WTC11 (cell line): ENCODE results near the gene C9orf50.

ENCODE experiments used
- CREM ChIP-seq: sonication (generic); formaldehyde crosslinking; IDR thresholded peaks from 2 replicates; pipeline ENCODE4 v1.8.1; 2022; ENCODE audit warnings: mild to moderate bottlenecking, missing genetic modification reagents, moderate library complexity
- ESRRA ChIP-seq: sonication (generic); formaldehyde crosslinking; IDR thresholded peaks from 2 replicates; pipeline ENCODE4 v1.8.1; 2022; ENCODE audit warnings: mild to moderate bottlenecking, missing genetic modification reagents, borderline replicate concordance
- NR3C1 ChIP-seq: sonication (generic); formaldehyde crosslinking; conservative IDR thresholded peaks from 2 replicates; pipeline ENCODE4 v1.8.1; 2023; ENCODE audit warnings: low read depth, mild to moderate bottlenecking, missing genetic modification reagents
- TEAD1 ChIP-seq: sonication (generic); formaldehyde crosslinking; IDR thresholded peaks from 2 replicates; pipeline ENCODE4 v1.8.0; 2022; ENCODE audit warnings: mild to moderate bottlenecking, missing genetic modification reagents
- ZNF263 ChIP-seq: sonication (generic); formaldehyde crosslinking; IDR thresholded peaks from 2 replicates; pipeline ENCODE4 v1.8.1; 2022; ENCODE audit warnings: low read depth, mild to moderate bottlenecking, moderate library complexity, missing genetic modification reagents
- TF ChIP-seq, protein P1 (sequence below): sonication (generic); formaldehyde crosslinking; IDR thresholded peaks from 2 replicates; pipeline ENCODE4 v1.8.0; 2022; ENCODE audit warnings: mild to moderate bottlenecking, missing genetic modification reagents
- TF ChIP-seq, protein P2 (sequence below): sonication (generic); formaldehyde crosslinking; conservative IDR thresholded peaks from 2 replicates; pipeline ENCODE4 v1.8.1; 2022; ENCODE audit warnings: mild to moderate bottlenecking, missing genetic modification reagents
- TF ChIP-seq, protein P3 (sequence below): fragments of 250-450 bp; sonication (Bioruptor Pico); IDR thresholded peaks from 2 replicates; pipeline ENCODE4 v2.1.2; 2022; ENCODE audit warnings: mild to moderate bottlenecking, moderate library complexity
- TF ChIP-seq, protein P4 (sequence below): sonication (generic); formaldehyde crosslinking; IDR thresholded peaks from 2 replicates; pipeline ENCODE4 v1.8.1; 2023; ENCODE audit warnings: mild to moderate bottlenecking, missing genetic modification reagents
- TF ChIP-seq, protein P5 (sequence below): fragments of 200-600 bp; IDR thresholded peaks from 2 replicates; pipeline ENCODE4 v1.8.0; 2022; ENCODE audit warnings: antibody characterized with exemption
- TF ChIP-seq, protein P6 (sequence below): sonication (generic); formaldehyde crosslinking; IDR thresholded peaks from 2 replicates; pipeline ENCODE4 v1.8.0; 2022; ENCODE audit warnings: mild to moderate bottlenecking, missing genetic modification reagents

DNA sequence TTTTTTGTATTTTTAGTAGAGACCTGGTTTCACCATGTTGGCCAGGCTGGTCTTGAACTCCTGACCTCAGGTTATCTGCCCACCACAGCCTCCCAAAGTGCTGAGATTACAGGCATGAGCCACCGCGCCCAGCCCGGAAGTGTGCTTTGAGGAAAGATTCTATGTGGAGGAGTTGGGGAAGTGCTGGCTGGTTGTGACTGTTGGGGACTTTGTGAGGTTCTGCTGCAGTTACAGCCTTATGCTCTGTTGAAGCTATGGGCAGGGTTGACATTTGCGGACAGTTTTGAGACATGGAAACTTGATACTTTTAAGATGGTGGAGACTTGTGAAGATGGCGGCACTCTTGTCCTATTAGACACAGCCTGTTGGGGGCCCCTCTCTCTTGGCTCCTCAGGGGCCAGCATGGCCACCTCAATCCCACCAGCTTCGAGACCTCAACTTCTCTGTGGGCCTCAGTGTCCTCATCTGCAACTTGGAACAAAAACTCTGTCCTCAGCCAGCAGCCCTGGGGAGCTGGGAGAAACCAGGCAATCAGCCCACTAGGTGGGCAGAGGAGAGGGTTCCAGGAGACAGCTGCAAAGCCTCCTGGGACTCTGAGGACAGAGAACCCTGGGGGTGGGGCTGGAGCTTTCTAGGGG, 24.9 kb downstream of the C9orf50 start:
- TF ChIP-seq CREM (no peak), TEAD1 (CRISPR knock-in tag) (no peak), NR3C1 (CRISPR knock-in tag) (no peak), ESRRA (CRISPR knock-in tag) (no peak), ZNF263 (no peak)
- TF ChIP-seq, protein P1, sequence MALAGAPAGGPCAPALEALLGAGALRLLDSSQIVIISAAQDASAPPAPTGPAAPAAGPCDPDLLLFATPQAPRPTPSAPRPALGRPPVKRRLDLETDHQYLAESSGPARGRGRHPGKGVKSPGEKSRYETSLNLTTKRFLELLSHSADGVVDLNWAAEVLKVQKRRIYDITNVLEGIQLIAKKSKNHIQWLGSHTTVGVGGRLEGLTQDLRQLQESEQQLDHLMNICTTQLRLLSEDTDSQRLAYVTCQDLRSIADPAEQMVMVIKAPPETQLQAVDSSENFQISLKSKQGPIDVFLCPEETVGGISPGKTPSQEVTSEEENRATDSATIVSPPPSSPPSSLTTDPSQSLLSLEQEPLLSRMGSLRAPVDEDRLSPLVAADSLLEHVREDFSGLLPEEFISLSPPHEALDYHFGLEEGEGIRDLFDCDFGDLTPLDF (CRISPR knock-in tag), result no peak
- TF ChIP-seq, protein P2, sequence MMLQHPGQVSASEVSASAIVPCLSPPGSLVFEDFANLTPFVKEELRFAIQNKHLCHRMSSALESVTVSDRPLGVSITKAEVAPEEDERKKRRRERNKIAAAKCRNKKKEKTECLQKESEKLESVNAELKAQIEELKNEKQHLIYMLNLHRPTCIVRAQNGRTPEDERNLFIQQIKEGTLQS (CRISPR knock-in tag), result no peak
- TF ChIP-seq, protein P3, sequence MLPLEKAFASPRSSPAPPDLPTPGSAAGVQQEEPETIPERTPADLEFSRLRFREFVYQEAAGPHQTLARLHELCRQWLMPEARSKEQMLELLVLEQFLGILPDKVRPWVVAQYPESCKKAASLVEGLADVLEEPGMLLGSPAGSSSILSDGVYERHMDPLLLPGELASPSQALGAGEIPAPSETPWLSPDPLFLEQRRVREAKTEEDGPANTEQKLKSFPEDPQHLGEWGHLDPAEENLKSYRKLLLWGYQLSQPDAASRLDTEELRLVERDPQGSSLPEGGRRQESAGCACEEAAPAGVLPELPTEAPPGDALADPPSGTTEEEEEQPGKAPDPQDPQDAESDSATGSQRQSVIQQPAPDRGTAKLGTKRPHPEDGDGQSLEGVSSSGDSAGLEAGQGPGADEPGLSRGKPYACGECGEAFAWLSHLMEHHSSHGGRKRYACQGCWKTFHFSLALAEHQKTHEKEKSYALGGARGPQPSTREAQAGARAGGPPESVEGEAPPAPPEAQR (CRISPR knock-in tag), result 0 out of 2 replicates have a peak, but pooled peaks have one; percentile 18
- TF ChIP-seq, protein P4, sequence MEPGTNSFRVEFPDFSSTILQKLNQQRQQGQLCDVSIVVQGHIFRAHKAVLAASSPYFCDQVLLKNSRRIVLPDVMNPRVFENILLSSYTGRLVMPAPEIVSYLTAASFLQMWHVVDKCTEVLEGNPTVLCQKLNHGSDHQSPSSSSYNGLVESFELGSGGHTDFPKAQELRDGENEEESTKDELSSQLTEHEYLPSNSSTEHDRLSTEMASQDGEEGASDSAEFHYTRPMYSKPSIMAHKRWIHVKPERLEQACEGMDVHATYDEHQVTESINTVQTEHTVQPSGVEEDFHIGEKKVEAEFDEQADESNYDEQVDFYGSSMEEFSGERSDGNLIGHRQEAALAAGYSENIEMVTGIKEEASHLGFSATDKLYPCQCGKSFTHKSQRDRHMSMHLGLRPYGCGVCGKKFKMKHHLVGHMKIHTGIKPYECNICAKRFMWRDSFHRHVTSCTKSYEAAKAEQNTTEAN (CRISPR knock-in tag), result no peak
- TF ChIP-seq, protein P5, sequence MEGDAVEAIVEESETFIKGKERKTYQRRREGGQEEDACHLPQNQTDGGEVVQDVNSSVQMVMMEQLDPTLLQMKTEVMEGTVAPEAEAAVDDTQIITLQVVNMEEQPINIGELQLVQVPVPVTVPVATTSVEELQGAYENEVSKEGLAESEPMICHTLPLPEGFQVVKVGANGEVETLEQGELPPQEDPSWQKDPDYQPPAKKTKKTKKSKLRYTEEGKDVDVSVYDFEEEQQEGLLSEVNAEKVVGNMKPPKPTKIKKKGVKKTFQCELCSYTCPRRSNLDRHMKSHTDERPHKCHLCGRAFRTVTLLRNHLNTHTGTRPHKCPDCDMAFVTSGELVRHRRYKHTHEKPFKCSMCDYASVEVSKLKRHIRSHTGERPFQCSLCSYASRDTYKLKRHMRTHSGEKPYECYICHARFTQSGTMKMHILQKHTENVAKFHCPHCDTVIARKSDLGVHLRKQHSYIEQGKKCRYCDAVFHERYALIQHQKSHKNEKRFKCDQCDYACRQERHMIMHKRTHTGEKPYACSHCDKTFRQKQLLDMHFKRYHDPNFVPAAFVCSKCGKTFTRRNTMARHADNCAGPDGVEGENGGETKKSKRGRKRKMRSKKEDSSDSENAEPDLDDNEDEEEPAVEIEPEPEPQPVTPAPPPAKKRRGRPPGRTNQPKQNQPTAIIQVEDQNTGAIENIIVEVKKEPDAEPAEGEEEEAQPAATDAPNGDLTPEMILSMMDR, result no peak
- TF ChIP-seq, protein P6, sequence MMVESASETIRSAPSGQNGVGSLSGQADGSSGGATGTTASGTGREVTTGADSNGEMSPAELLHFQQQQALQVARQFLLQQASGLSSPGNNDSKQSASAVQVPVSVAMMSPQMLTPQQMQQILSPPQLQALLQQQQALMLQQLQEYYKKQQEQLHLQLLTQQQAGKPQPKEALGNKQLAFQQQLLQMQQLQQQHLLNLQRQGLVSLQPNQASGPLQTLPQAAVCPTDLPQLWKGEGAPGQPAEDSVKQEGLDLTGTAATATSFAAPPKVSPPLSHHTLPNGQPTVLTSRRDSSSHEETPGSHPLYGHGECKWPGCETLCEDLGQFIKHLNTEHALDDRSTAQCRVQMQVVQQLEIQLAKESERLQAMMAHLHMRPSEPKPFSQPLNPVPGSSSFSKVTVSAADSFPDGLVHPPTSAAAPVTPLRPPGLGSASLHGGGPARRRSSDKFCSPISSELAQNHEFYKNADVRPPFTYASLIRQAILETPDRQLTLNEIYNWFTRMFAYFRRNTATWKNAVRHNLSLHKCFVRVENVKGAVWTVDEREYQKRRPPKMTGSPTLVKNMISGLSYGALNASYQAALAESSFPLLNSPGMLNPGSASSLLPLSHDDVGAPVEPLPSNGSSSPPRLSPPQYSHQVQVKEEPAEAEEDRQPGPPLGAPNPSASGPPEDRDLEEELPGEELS (CRISPR knock-in tag), result no peak
